GM21360 (cell line): ENCODE measurements around the gene MSH3.
"Not testable (repeated sequence)": the region's sequence is repeated elsewhere in the genome, so short reads cannot be mapped to it uniquely, and the experiment has no call there.

Experiments used
- ATAC-seq: cut with Tn5 transposase; IDR thresholded peaks from one replicate; pipeline ENCODE4 v1.9.1; 2021; ENCODE audit warnings: mild to moderate bottlenecking, moderate library complexity; ENCODE audit not compliant: unreplicated experiment

Gene MSH3

GRCh38 chr5:80884929-80885328 is 230.5 kb downstream of the MSH3 start:
- ATAC-seq: no peak

- no peak for ATAC-seq
Observed at GRCh38 chr5:80885396-80886000, 231.0 kb downstream of the MSH3 start.

GRCh38 chr5:80894083-80894482 is 239.6 kb downstream of the MSH3 start:
- ATAC-seq: no peak

GRCh38 chr5:80895523-80895922 is 241.1 kb downstream of the MSH3 start:
- ATAC-seq: no peak

- not testable (repeated sequence) for ATAC-seq
Observed at GRCh38 chr5:80902624-80903023, 248.2 kb downstream of the MSH3 start.

GRCh38 chr5:80904533-80905187 is 250.2 kb downstream of the MSH3 start:
- ATAC-seq: no peak

- ATAC-seq: no peak
Observed at GRCh38 chr5:80905405-80905804, 251.0 kb downstream of the MSH3 start.

GRCh38 chr5:80912479-80912878 is 258.0 kb downstream of the MSH3 start:
- ATAC-seq: no peak

GRCh38 chr5:80915716-80916115 is 261.3 kb downstream of the MSH3 start:
- no peak for ATAC-seq

- ATAC-seq: no peak
Observed at GRCh38 chr5:80916676-80917075, 262.2 kb downstream of the MSH3 start.

GRCh38 chr5:80917631-80918030 is 263.2 kb downstream of the MSH3 start:
- no peak for ATAC-seq

- no peak for ATAC-seq
Observed at GRCh38 chr5:80919678-80920196, 265.3 kb downstream of the MSH3 start.

GRCh38 chr5:80920333-80920732 is 265.9 kb downstream of the MSH3 start:
- ATAC-seq: no peak

- ATAC-seq: no peak
Observed at GRCh38 chr5:80921026-80921425, 266.6 kb downstream of the MSH3 start.

- no peak for ATAC-seq
Observed at GRCh38 chr5:80925931-80926330, 271.5 kb downstream of the MSH3 start.
